ENCODE data around the gene CTAG1A.
"Not testable (repeated sequence)": the region's sequence is repeated elsewhere in the genome, so short reads cannot be mapped to it uniquely, and the experiment has no call there.

Gene CTAG1A

DNA sequence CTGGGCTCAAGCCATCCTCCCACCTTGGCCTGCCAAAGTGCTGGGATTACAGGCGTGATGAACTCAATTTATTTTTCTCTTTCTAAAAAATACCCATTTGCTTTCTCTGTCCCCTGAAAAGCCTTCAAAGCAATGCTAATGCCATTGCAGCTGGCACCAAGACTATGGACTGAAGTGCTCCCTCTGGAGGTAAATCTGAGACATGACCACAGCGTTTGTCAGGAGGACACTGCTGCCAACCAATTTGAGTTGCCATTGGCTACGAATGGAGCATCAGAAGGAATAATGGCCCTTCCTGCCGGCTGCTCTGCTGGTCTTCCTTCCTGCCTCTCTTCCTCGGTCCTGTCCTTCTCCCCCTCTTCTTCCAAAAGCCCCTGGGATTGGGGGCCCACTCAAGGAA lies 9.9 kb upstream of the CTAG1A start:
- DNase-seq, result not testable (repeated sequence)

DNA sequence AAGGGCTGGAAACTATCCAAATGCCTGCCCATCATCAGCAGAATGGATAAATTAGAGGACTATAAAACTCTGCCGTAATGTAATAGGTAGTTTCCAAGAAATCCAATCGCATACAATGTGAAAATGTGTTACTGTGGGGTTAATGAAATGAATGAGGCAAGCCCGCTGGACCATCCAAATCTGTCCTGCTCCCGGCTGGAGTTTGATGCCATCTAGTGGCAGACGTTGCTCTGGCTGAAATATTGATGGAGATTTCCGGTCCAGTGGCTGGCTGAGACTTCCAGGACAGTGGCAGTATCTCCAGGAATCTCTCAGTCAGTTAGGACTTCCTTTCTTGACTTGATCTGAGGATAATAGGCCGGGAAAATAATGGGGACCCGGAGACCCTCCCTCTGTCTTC lies 1.9 kb upstream of the CTAG1A start:
- not testable (repeated sequence) for DNase-seq

DNA sequence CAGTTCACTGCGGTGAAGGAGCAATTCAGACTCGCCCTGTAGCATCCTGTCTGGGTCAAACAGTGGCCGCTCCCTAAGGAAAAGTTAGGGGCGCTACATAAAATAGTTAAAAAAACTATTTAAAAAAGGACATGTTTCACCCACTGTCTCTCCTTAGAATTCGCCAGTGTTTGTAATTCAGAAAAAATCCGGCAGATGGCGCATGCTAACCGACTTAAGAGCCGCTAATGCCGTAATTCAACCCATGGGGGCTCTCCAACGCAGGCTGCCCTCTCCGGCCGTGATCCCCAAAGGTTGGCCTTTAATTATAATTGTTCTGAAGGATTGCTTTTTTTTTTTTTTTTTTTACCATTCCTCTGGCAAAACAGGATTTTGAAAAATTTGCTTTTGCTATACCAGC lies 5.5 kb downstream of the CTAG1A start:
- not testable (repeated sequence) for DNase-seq

DNA sequence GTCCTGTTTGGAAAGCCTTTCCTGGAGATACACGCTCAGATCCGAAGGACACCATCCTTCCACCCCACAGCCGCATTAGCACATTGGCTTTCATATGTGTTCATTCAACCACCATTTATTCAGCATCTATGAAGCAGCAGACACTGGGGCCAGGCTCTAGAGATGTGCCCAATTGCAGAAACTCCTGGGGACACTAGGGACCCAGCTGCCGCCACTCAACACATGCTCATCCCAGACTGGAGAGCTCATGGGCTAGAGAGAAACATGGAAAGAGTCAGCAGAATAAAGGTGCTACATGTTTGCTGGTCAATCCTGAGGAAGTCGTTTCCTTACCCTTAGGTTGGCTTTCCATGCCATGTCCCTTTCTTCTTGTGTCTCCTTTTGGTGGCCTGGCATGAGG lies 7.6 kb downstream of the CTAG1A start:
- DNase-seq, result no peak

DNA sequence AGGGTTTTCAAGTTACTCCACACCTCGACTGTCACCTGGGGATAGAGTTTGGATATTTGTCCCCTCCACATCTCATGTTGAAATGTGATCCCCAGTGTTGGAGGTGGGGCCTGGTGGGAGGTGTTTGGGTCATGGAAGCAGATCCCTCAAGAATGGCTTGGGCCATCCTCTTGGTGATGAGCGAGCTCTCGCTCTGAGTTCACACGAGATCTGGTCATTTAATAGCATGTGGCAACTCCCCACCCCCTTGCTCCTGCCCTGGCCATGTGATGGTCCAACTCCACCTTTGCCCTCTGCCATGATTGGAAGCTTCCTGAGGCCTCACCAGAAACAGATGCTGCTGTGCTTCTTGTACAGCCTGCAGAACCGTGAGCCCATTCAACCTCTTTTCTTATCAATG lies 8.3 kb downstream of the CTAG1A start:
- DNase-seq, result no peak

DNA sequence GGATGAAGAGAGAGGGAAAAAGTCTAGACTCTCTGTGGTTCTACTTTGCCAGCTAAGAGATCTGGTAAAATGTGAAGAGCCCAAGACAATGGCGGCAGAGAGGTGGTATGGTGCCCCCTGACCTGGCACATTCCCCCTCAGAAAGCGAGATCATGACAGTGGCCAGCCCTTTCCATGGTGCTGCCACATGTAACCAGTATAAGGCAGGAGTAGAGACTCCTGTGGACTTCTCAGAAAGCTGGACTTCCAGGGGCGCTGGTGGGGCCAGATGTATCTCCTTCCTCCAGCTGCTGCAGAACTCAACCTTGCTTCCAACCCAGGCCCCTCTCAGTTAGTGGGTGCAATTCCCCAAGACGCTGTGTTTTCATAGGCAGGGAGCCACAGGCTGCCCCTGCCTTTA lies 9.6 kb downstream of the CTAG1A start:
- no peak for DNase-seq

DNA sequence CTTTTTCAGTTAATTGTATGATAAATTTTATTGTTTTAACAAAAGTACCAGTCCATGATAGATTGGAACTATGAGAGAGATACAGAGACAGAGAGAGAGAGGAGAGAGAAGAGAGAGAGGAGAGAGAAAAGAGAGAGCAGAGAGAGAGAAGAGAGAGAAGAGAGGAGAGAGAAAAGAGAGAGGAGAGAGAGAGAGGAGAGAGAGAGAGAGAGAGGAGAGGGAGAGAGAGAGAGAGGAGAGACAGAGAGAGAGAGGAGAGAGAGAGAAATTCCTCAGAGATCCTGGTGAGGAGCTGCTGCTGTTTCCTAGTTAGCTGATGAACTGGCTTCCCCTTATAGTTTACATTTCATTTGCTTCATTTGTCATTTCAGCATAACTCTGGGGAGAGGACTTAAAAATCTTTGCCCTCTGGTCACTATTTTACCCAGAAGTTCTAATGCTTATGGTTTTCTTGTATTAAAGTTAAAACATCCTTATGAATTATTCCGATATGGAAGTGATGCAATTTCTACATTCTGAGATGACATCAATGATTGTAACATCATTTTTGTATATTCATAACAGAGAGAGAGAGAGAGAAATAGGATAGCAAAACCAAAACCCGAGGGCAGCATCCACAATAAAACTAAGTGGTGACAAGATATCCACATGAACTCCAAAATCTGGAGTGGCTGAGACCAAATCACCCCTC lies 10.8 kb downstream of the CTAG1A start:
- DNase-seq, result no peak

DNA sequence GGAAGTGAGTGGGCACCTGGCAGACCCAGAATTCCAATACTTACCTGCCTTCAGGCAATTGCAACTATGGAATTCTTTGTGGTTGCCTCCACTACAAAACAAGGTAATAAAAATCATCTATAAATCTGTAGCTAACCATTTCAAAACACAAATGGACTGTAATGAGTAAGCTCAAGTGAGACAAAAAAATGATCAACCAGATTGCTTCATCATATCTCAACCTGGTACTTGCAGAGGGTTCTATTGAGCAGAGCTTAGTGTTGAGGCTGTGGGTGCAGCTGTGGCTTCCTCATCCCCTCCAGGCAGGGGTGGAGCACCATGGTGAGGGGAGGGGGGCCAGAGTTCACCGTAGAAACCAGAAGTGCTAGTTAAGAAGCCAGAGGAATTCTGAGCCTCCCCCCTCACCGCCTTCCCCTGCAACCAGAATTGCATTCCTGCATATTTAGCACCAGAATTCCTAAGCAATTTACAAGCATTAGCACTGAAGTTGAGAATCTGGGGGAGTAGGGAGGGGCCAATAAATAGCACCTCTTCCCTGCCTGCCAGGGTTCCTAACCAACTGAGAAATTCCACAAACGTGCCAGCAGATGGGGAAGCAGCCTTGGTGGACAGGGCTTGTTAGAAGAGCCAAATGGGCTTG lies 11.5 kb downstream of the CTAG1A start:
- no peak for DNase-seq

DNA sequence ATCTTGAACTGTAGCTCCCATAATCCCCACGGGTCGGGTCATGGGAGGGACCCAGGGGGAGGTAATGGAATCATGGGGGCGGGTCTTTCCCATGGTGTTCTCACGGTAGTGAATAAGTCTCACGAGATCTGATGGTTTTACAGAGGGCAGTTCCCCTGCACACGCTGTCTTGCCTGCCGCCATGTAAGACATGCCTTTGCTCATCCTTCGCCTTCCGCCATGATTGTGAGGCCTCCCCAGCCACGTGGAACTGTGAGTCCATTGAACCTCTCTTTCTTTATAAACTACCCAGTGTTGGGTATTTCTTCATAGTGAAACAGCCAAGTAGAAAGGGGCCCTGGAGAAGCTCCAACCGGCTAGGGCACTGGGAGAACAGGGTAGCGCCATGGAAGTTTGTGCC lies 12.3 kb downstream of the CTAG1A start:
- DNase-seq, result no peak

DNA sequence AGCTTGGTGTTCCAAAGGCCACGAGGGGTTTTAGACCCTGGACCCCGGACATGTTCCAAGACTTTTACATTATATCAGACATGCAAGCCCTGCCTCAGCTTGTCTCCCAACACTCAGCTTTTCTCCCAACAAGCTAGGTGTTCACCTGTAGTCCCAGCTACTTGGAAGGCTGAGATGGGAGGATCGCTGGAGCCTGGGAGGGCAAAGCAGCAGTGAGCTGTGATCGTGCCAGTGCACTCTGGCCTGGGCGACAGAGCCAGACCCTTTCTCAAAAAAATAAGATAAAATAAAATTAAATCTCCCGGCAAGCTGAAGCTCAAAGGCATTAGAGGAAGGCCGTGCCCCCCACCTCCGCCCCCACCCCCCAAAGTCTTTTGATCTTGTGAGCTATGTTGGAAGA lies 13.7 kb downstream of the CTAG1A start:
- no peak for DNase-seq

DNA sequence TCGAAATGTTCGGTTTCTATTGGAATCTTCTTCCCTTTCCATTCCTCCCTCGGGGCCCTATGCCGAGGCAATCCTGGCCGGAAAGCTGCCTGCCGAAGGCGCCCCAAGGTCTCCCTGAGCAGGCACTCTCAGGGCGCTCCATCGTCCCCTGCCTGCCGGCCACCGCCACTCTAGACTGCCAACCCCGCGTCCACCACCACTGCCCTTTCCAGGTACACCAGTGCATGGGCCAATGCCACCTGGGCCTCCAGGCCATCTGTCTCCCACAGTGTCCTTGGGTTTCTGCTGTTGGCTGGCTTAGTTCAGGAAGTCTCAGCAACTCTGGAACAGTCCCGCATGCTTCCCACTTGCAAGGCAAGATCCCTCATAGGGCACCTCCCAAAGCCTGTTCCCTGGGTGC lies 14.6 kb downstream of the CTAG1A start:
- no peak for DNase-seq

DNA sequence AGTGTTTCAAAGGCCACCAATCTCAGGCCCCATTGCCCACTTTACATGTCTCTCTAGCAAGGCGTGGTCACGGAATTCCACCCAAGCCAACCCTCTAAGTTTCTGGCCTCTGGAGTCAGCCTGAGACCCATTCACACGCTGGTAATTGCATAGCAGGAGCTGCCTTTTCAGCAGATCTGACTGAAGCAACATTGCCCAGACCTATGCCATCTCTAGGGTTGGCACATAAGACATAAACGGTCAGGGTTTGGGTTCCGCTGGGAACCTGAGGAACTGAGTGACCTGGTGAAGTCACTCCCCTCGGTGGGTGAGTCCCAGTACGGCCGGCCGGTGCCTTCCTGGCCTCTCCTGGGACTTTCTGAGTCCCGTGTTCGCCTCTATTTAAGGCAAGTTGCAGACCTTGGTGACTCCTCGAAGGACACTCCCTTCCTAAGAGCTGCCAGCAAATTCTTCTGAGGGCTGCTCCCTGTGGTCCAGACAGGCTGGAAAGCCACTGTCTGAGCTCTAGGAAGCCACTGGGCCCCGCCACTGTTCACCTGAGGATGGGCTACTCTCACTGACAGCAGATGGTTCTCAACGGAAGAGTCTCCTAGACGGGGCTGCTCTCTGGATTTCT lies 15.9 kb downstream of the CTAG1A start:
- no peak for DNase-seq

DNA sequence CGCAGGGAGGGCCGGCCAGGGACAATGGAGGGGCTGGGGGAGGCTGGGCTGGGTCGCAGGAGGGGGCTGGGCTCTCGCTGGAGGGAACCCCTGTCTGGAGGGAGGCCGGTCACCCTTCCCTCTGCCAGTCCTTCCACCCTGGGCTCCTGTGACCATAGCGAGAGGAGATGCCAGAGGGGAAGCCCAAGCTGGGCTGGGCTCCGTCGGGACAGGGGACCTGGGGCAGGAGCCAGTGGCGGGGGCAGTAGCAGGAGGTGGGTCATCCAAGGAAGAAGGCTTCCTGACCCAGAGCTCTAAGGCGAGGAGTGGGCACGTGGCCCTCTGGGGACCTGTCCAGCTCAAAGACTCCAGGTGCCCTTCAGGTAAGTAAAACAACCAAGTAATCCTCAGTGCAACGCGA lies 17.3 kb downstream of the CTAG1A start:
- no peak for DNase-seq

DNA sequence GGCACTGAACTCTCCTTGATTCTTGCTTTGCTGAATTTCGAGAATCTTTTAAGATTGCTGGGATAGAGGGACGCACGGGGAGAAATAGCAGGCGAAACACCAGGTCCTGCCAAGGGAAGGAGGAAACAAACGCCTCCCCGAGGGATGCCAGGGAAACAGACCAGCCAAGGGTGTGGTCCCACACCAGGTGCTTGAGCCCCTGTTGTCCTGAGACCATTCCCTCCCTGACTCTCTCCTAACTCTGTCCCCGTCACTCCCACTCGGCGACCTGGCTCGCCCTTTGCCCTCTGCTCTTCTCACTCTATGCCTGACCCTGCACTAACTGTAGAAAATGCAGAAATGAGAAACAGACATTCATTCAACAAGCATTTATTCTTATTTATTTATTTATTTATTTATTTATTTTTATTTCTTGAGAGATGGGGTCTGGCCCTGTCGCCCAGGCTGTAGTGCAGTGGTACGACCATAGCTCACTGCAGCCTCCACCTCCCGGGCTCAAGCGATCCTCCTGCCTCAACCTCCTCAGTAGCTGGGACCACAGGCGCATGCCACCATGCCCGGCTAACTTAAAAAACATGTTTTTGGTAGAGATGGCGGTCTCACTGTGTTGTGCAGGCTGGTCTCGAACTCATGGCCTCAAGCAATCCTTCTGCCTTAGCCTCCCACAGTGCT lies 18.0 kb downstream of the CTAG1A start:
- DNase-seq, result no peak

DNA sequence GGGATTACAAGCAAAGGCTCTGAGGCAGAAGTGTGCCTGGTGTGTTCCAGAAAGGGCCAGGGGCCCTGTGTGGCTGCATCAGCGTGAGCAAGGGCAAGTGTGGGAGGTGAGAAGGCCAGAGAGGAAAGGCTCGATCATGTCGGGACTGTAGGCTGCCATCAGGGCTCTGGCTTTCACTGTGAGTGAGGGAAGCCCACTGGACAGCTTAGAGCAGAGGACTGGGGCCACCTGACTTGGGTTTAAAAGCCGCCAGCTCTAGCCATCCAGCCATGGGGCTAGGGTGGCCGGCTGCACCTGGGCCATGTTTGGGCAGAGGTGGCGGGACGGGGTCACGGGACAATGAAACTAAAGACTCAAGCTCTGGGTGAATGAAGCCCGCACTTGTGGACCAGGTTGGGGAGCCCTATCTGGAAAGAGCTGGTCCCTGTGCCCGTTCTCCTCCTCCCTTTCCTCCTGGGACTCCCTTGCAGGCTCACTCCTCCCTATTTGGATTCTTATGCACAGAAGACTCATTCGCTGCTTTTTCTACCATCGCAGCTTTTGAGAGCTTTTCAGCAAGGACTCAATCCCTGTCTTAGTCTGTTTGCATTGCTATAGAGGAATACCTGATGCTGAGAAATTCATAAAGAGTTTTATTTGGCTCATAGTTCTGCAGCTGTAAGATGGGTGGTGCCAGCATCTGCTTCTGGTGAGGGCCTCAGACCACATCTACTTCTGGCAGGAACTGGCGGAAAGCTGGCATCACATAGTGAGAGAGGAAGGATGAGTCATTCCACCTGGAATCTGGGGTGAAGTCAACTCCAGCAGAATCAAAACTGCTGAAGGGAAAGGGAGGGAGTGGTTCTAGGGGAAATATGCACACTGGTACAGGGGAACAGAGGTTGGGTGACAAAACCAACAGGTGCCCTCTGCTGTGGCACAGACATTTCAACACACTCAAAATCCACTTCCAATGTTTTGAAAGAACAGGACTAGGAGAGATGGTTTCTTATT lies 18.8 kb downstream of the CTAG1A start:
- DNase-seq, result no peak

DNA sequence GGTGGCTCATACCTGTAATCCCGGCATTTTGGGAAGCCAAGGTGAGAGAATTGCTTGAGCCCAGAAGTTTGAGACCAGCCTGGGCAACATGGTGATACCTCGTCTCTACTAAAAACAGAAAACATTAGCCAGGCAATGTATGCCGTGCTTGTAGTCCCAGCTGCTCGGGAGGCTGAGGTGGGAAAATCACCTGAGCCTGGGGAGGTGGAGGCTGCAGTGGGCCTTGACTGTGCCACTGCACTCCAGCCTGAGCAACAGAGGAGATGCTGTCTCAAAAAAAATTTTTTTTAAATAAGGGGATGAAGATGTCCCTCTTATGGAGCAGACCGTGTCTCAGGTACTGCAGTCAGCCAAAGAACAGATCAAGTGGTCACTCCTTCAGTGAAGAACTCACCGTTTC lies 20.6 kb downstream of the CTAG1A start:
- DNase-seq, result no peak

DNA sequence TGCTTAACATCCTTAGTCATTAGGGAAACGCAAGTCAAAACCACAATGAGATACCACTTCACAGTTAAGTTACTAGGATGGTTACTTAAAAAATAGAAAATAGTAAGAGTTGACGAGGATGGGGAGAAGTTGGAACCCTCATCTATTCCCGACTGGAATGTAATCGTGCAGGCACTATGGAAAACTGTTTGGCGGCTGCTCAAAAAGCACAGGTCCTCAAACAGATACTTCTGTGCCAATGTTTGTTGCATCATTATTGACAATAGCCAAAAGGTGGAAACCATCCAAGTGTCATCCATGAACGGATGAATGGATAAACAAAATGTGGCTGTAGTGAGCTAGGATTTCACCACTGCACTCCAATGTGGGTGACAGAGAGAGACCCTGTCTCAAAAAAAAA lies 22.4 kb downstream of the CTAG1A start:
- DNase-seq, result no peak

DNA sequence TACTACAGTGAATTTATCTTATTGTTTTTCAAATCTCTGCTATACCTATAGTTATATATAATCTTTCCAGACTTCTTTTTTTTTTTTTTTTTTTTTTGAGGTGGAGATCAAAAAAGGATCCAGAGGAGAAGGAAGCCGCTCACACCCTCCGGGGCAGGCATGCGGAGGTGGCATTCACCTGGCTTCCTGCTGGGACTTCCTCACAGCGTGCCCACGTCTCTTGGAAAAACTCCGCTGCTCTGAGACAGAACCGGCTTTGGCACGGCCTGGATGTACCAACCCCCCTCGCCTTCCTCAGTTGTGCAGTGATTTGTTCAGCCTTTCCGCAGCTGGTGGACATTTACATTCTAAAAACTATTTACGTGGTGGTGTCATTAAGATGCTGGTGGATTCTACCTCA lies 23.0 kb downstream of the CTAG1A start:
- not testable (repeated sequence) for DNase-seq

DNA sequence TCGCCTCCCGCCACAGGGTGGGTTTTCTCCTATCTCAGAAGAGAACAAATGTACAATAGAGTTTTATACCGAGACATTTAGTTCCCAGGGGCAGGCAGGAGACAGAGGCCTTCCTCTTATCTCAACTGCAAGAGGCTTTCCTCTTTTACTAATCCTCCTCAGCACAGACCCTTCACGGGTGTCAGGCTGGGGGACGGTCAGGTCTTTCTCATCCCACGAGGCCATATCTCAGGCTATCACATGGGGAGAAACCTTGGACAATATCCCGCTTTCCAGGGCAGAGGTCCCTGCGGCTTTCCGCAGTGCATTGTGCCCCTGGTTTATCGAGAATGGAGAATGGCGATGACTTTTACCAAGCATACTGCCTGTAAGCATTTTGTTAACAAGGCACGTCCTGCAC lies 23.9 kb downstream of the CTAG1A start:
- not testable (repeated sequence) for DNase-seq

DNA sequence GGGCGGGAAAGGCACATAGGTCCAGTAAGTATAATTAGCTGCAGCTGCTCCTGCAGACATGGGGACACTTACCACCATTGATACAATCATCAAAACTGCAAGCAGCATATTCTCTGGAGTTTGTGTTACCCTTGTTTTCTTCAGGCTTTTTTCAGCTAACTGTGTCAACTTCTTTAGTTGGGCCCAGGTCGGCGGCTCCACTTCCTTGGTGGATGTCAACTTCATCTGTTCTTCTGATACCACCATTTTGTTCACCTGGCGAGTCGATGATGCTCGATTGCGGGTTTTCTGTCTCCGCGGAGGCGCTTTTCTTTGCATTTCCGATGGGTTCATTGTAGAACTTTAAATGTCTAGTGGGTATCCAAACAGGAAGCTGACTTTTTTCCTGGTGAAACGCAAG lies 26.2 kb downstream of the CTAG1A start:
- not testable (repeated sequence) for DNase-seq

DNA sequence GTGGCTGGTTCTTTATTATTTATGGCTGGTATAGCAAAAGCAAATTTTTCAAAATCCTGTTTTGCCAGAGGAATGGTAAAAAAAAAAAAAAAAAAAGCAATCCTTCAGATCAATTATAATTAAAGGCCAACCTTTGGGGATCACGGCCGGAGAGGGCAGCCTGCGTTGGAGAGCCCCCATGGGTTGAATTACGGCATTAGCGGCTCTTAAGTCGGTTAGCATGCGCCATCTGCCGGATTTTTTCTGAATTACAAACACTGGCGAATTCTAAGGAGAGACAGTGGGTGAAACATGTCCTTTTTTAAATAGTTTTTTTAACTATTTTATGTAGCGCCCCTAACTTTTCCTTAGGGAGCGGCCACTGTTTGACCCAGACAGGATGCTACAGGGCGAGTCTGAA lies 28.7 kb downstream of the CTAG1A start:
- not testable (repeated sequence) for DNase-seq

DNA sequence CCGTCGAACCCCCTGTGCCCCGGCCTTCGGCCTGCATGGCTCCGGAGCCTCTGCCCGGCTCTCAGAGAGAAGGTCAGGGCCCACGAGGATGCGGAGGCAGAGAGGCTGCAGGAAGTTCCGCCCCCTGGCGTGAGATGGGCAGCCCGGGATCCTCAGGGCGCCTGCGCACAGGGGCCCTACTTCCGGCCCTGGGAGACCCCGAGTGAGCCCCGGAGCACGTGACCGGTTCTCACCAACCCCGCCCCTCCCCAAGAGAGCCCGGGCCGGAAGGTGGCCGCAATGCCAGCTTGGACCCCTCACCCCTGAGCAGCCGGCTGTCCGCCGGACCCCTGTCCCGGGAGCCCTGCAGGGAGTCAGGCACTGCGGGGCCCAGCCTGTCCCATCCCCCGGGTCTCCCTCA lies 34.2 kb downstream of the CTAG1A start, which contains the start of gene CTAG1B:
CTAG1B (minus strand) TSS at position 101 of the 400 bp plus-strand sequence; CDS start at position 37, 64 bp downstream.
- not testable (repeated sequence) for DNase-seq
